Osteocyte (in vitro differentiated cells): ENCODE measurements around the gene CCL14. TPM values are rescaled to one million over a fixed set of nuclear protein-coding genes. Genes with fewer than 3 reads are reported as not detected.

Source experiments
- DNase-seq: peaks from one replicate; pipeline ENCODE4 v3.0.0; 2021; ENCODE audit warnings: mixed read lengths; ENCODE audit not compliant: unreplicated experiment; ENCODE audit errors: extremely low spot score
- H3K27ac Mint-ChIP-seq: one replicate; pipeline ENCODE4 v1.8.0; 2021; ENCODE audit warnings: mild to moderate bottlenecking, mixed read lengths; ENCODE audit not compliant: unreplicated experiment
- H3K27me3 Mint-ChIP-seq: one replicate; pipeline ENCODE4 v1.8.0; 2021; ENCODE audit warnings: mixed read lengths; ENCODE audit not compliant: unreplicated experiment
- H3K36me3 Mint-ChIP-seq: one replicate; pipeline ENCODE4 v1.8.0; 2021; ENCODE audit warnings: mixed read lengths; ENCODE audit not compliant: unreplicated experiment
- H3K4me1 Mint-ChIP-seq: one replicate; pipeline ENCODE4 v1.8.0; 2021; ENCODE audit warnings: mixed read lengths; ENCODE audit not compliant: unreplicated experiment
- H3K4me3 Mint-ChIP-seq: one replicate; pipeline ENCODE4 v1.8.0; 2021; ENCODE audit warnings: mild to moderate bottlenecking, moderate library complexity, mixed read lengths; ENCODE audit not compliant: unreplicated experiment
- H3K9me3 Mint-ChIP-seq: one replicate; pipeline ENCODE4 v1.8.0; 2021; ENCODE audit warnings: mixed read lengths; ENCODE audit not compliant: unreplicated experiment
- total RNA-seq: library from RNA; stranded (reverse); gene quantifications from 2 replicates; pipeline ENCODE4 v1.2.1, GENCODE V29; 2021
- TF ChIP-seq, protein P1 (sequence below): fragments of 200-600 bp; sonication (generic); IDR thresholded peaks from 2 replicates; pipeline ENCODE4 v1.5.0; 2021; ENCODE audit warnings: antibody characterized with exemption, mild to moderate bottlenecking, moderate library complexity

CCL14 gene
- total RNA-seq, 1 donor from 2014 or later = not detected

GRCh38 chr17:35936063-35936462 is 50.5 kb downstream of the CCL14 start:
- Mint-ChIP-seq H3K4me3 (no peak overlapping the region), H3K9me3 (no peaks in the 10 kb centered on the region), H3K4me1 (peaks cover under 1% of the 10 kb centered on the region), H3K27ac (no peak overlapping the region), H3K36me3 (no peaks in the 10 kb centered on the region), H3K27me3 (peaks cover 8% of the 10 kb centered on the region)
- TF ChIP-seq, protein P1, sequence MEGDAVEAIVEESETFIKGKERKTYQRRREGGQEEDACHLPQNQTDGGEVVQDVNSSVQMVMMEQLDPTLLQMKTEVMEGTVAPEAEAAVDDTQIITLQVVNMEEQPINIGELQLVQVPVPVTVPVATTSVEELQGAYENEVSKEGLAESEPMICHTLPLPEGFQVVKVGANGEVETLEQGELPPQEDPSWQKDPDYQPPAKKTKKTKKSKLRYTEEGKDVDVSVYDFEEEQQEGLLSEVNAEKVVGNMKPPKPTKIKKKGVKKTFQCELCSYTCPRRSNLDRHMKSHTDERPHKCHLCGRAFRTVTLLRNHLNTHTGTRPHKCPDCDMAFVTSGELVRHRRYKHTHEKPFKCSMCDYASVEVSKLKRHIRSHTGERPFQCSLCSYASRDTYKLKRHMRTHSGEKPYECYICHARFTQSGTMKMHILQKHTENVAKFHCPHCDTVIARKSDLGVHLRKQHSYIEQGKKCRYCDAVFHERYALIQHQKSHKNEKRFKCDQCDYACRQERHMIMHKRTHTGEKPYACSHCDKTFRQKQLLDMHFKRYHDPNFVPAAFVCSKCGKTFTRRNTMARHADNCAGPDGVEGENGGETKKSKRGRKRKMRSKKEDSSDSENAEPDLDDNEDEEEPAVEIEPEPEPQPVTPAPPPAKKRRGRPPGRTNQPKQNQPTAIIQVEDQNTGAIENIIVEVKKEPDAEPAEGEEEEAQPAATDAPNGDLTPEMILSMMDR = no peak
- no peak for DNase-seq

DNA sequence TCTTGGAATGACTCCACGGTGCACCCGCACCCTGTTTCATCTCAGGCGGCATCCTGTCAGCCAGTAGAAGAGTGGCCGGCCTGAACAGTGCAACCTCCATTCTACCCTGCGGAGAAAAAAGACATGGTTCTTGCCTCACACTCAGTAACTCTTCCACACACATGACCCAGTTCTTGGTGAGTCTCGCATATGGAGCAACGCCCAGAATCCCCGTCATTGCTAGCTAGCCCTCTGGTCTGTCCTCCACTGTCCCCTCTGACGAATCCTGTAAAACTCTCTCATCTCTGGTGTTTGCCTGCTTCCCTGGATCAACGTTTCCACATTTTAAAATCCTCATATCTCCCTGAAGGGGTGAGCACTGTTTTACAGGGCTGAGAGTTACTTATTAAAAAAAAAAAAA is 51.8 kb downstream of the CCL14 start:
- no peak for DNase-seq
- Mint-ChIP-seq H3K4me1 (peaks cover 14% of the 10 kb centered on the region), H3K27me3 (peaks cover 2% of the 10 kb centered on the region), H3K9me3 (no peaks in the 10 kb centered on the region), H3K4me3 (no peak overlapping the region), H3K36me3 (no peaks in the 10 kb centered on the region), H3K27ac (no peak overlapping the region)
- TF ChIP-seq, protein P1 = no peak

Other genes starting within 250 kb of the CCL14 start
- not detected in 2 replicates for gene GAS2L2, start 233.5 kb downstream of the CCL14 start, total RNA-seq
- gene C17orf50, start 225.8 kb downstream of the CCL14 start, total RNA-seq = not detected in 2 replicates
- gene MMP28, start 191.1 kb downstream of the CCL14 start, total RNA-seq = 0.73 and 0.75 TPM in 2 replicates
- gene TAF15, start 177.2 kb downstream of the CCL14 start, total RNA-seq = 157 and 170 TPM in 2 replicates
- not detected in 2 replicates for gene HEATR9, start 117.8 kb downstream of the CCL14 start, total RNA-seq
- gene CCL5, start 106.4 kb downstream of the CCL14 start, total RNA-seq = not detected in 2 replicates
- 0.35 TPM in 1 of 2 replicates, not detected in the other for gene RDM1, start 56.0 kb downstream of the CCL14 start, total RNA-seq
- not detected in 2 replicates for gene LYZL6, start 43.0 kb downstream of the CCL14 start, total RNA-seq
- gene CCL16, start 5.2 kb downstream of the CCL14 start, total RNA-seq = not detected in 2 replicates
- gene CCL15, start 14.8 kb upstream of the CCL14 start, total RNA-seq = not detected in 2 replicates
- gene CCL23, start 31.2 kb upstream of the CCL14 start, total RNA-seq = not detected in 2 replicates
- not detected in 2 replicates for gene CCL18, start 77.5 kb upstream of the CCL14 start, total RNA-seq
- gene CCL3, start 103.4 kb upstream of the CCL14 start, total RNA-seq = not detected in 2 replicates
- gene CCL4, start 117.1 kb upstream of the CCL14 start, total RNA-seq = not detected in 2 replicates
- gene TBC1D3B, start 189.9 kb upstream of the CCL14 start, total RNA-seq = 11.7 and 12.6 TPM in 2 replicates
- gene CCL3L1, start 210.0 kb upstream of the CCL14 start, total RNA-seq = not detected in 2 replicates
- not detected in 2 replicates for gene CCL4L2, start 224.3 kb upstream of the CCL14 start, total RNA-seq